Globus pallidus (tissue), 1 donor: ENCODE data around the gene CLCN7.

Experiments used
- DNase-seq: peaks from one replicate; pipeline ENCODE4 v3.0.0-alpha.2; 2015; ENCODE audit warnings: low spot score

The CLCN7 gene

GRCh38 chr16:1401758-1402154 lies 73.1 kb downstream of the CLCN7 start:
- no peak for DNase-seq

DNA sequence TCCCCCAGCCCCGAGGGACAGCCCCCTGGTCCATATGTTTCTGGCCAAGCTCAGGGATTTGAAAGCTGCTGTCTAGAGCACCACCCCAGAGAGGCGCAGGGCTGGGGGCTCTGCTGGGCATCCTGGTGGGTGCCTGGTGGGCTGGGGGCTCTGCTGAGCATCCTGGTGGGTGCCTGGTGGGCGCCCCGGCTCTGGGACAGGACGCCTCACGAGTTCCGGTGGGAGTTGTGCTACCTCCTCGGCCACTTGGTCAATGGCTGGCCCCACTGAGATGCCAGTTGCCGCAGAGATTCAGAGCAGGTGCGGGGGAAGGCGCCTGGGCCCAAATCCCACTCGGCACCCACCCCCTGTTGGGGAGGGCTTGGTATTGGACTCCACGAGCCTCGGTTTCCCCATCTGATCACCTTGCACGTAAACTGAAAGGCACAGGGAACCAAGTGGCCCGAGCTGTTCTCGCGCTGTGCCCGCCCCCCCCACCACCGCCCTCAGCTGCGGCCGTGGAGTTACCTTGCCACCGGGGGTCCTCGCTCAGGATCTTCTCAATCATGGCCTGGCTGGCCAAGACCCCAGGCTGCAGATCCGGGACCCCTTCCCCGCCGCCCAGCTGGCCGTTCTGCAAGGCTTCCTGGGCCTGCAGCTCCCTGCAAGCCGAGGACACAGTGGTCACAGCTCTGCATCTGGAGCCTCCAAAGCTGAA lies 73.6 kb downstream of the CLCN7 start:
- no peak for DNase-seq

DNA sequence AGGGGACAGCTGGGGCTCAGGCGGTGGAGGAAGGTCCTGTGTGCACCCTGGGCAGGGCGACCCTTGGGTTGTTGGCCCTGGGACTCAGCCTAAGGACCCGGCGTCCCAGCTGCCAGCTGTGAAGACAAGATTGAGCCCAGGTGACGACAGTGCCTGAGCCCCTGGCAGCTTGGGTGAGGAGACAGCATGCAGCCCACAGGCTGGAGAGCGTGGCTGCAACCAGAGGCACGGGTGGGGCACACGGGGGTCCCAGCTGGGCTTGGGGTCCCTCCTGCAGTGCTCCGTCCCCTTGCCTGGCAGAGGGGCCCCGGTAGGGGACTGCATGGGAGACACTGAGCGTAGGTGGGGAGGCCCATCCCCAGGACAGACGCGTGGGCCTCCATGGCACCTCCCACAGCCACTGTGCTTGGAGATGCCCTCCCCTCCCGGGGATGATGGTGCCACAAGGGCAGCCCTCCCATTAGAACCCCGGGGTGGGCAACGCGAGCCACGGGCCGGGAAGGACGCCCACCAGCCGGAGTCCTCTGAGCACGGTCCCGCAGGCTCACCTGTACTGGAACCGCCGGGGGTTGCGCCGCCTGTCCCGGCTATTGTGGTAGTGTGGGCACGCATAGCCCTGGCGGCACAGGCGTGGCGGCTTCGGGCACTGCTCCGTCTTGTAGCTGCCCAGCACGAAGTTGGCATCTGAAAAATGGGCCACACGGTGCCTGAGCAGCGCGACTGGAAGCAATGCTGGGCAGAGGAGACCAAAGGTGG lies 75.8 kb downstream of the CLCN7 start:
- no peak for DNase-seq

DNA sequence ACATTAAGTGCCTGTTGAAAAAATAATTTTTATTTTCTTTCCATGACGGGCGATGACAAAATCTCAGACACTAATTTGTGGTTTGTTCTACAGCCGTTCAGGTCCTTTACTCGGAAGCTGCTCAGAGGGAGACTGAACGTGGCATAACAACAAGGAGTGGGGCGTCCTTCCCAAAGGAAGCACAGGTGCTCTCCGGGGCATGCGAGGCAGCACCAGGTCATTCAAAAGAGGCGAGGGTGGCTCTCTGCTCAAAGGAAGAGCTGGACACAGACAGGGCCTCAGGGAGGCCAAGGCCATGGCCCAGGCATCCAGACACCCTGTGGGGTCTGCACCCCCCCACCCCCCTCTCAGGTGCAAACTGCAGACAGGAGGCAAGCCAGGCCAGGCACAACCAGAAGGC lies 76.5 kb downstream of the CLCN7 start:
- no peak for DNase-seq

DNA sequence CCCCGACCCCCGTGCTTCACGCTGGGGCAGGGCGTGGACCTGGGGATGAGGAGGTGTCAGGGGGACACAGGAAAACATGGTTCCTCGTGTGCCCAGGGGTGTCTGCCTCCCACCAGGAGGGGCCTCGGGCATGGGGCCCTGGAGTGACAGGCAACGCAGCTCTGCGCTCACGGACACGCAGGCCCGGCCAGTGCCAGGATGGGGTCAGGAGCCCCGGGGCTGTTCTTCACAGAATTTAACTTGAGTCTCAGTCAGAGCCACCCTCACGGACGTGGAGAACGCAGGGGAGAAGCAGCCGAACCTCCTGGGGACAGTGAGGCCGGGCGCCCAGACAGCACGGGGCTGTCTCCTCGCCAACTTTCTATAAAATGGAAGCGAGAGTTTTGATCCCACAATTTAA lies 77.0 kb downstream of the CLCN7 start:
- no peak for DNase-seq

DNA sequence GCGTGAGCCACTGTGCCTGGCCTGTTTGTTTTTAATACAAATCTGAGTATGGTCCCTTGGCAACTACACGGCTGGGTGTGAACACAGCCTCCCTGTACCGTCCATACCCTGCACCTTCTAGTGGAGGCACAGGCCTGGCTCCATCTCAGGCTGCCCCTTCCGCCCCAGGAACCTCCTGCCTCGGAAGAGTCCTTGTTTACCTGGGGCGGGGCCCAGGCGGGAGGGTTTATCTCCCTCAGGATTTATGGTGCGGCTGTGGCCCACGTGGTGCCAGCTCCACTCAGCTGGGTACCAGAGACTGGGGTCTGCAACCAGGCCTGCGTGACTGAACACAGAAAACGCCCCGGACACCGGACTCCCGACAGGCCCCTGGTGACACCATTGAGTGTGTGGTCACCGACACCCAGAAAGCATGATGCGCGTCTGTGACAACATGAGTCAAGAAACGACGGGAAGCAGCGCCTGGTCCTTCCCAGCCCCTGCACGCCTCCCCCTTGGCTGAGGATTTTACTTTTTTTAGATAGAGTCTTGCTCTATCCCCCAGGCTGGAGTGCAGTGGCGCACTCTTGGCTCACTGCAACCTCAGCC lies 79.3 kb downstream of the CLCN7 start:
- no peak for DNase-seq
